HuH-7 (cell line): ENCODE measurements around the gene CXXC4.

Experiments used
- DNase-seq: peaks from one replicate; pipeline ENCODE4 v3.0.0; 2011; ENCODE audit warnings: low spot score

The CXXC4 gene

DNA sequence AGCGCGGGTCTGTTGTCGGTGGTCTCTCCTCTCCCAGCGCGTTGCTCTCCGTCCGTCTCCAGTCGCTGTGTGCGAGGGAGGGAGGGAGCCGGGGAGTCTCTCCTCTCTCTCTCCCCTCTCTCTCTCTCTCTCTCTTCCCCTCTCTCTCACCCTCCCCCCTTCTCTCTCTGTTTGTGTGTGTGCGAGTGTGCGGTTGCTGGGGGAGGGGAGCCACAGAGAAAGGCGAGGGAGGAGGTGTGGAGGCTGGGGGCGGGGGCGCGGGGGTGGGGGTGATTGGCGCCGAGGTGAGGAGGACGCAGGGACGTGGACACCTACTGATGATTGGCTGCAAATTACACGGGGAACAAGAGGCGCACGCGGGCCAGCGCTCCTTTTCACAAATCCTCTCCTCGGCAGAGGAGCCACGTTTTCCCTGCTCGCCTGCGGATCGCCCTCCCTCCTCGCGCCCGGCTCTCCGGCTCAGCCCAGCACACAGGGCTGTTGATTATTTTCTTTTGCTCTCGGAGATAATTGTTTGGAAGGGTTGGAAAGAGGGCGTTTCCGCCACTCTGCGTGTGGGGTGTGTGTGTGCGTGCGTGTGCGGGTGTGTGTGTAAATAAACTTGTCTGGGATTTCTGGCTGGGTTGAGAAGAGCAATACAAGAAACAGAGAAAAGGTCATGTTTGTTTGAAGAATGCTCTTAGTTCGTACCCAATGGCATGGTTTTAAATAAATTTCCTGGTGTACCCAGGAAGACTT is at the start of gene CXXC4:
TSS of gene CXXC4 (minus strand) at position 73 of the 738 bp plus-strand sequence. CDS start 3,092 bp downstream, outside the sequence.
- DNase-seq, result peak; percentile 47

DNA sequence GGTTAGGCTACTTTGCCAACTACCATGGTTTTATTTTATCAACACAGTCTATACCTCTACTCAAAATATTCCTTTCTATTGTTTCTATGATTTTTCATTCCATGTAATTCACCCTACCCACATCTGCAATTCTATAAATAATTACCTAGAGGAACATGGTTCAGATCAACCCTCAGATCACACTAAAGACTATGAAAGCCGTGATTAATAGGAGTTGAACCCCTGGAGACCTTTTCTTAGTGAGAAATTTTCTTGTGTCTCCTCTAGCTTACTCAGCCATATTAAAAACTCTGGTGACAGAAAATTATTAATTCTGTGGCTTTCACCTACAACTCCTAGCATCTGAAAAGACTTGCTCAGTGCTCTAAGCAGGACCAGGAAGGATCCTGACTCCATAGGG is 38.5 kb upstream of the CXXC4 start:
- no peak for DNase-seq

DNA sequence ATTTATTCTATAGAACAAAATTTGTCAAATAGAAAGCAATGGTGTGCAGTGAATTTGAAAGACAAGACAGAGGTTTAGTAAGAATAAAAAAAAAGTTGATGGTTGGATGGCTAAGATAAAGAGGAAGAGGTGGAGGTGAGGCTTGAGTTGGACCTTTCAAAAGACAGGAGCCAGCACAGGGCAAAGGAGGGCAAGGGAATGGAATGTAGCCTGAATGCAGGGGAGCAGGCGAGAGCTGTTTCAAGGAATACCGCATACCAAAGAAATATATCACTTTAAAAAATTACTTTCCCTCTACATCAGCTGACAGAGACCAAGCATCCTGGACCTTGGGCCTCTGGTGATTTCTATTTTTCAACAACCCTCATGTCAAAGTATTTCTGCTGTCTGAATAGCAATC is 38.0 kb upstream of the CXXC4 start:
- DNase-seq, result no peak

DNA sequence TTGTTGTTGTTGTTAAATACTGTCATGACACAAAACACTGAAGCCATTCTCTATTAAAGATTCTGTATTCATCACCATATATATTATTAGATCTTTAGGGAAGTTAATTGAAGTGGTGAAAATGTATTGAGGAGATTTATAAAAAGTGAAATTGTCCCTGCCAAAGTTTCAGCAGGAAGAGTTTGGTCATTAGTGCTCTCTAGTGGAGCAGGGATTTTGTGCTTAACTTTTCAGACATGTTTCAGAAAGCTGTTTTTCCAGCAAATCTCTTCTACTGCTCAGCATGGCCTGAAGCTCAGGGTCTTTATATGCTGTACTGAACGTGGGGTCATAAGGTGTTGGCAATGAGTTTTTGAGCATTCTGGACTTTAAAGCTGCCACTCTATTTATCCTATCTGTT is 36.7 kb upstream of the CXXC4 start:
- no peak for DNase-seq

DNA sequence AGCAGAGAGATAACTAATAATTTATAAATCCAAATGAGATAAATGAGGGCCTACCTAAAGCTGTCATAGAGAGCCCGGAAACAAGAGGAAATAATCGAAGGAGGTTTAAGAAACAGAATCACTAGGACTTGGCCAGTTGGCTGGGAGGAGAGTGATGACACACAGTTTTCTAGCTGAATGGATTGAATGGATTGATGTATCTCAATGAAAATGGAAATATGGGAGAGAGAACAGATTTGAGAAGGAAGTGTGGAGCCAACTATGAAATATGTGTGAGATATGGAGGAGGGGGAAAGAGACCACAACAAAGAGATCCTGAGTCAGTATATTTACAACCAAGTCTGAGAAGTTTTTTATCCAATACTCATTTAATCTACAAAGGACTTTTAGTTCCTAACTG is 35.7 kb upstream of the CXXC4 start:
- DNase-seq, result no peak

DNA sequence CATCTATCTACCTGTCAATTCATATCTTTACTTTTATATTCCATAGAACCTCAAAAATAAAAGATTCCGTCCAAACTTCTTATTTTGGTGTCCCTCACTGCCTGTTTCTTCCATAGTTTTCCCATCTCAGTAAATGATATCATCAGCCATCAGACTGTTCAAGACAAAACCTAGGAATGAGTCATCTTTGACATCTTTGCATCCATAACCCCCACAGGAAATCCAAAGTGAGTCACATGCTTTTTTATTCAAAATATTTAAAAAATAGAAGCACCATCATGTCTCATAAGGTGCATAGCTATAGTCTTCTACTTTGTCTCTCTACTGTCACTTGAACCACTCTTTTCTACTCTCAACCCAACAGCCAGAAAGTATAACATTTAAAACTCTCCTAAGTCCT is 29.9 kb upstream of the CXXC4 start:
- no peak for DNase-seq

DNA sequence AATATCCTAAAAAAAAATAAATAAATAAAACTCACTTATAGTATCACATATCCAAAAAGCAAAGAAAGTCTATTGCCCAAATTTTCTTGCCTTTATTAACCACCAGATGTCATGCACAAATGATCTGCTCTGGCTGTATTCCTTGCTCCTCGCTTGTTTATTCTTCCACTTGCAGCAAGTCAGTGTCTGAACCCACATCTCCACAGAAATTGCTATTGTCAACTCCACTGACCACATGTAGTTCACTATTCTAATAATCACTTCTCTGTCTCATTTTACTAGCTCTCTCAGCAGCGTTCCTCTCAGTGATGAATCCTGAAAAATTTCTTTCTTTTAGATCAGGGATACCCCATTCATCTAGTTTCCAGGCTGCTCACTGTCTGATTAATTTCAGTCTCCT is 29.3 kb upstream of the CXXC4 start:
- DNase-seq, result no peak

DNA sequence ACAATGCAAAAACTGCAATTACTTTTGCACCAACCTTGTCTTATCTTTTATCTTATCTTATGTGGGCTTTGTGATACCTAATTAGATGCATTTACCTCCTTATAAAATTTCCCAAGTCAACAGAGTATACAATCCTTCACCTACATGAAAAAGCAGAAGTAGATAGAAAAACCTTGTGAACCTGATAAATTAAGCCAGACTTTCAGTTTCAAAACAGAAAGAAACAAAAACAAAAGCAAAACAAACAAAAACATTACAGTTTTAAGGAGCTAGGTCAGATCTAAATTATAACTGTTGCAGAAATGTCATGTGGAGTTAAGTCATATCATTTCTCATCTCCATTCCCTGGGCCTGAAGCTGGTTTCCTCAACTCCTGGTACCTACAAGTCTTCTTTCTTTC is 24.9 kb upstream of the CXXC4 start:
- no peak for DNase-seq

DNA sequence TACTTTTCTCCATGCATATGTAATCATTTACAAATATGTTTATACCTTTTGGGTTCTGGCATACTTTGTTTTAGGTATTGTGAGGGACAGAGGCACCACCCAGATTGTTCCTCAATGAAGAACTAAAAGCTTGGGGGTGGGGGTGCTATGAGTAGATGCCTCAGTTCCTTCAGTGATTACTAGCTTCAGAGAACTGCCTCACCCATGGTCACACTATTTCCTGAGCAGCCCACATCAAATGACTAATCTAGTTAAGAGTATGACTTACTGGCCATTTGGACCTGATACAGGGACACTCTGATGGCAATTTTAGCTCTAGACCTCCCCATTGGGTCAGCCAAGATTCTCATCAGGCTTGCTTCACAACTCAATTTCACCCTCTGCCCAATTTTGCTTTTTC is 22.2 kb upstream of the CXXC4 start:
- no peak for DNase-seq

DNA sequence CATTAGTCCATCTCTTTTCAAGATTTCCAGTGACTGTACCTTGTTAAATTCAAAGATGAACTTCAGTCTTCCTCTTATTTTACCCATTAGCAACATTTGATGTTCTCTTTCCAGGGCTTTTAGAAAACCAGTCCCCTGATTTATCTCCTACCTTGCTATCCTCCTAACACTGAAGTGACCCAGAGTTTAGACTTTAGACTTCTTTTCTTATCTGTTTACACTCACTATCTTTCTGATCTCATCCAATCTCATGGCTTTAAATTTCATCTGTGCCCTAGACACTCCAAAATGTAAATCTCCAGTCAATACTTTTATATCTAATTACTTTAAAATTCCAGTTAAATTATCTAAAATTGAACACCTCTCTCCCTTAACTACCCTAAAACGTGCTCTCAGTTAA is 13.5 kb upstream of the CXXC4 start:
- DNase-seq, result no peak

DNA sequence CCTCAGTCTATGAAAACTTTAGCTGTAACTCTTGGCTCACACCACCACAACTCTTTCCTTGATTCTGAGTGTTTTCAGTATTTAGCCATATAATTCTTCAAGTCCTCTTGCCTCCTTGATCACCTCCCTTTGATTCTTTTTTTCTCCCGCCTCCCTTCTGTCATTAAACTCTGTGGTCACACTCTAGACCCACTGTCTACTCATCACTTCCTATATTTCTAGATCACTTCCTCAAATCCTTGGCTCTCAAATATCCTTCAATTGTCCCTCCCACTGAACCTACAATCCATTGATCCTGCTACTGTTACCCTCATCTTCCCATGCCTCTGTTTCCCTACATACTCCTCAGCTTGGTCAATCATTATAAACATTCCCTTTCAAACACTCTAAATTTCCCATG is 12.4 kb upstream of the CXXC4 start:
- DNase-seq, result no peak

DNA sequence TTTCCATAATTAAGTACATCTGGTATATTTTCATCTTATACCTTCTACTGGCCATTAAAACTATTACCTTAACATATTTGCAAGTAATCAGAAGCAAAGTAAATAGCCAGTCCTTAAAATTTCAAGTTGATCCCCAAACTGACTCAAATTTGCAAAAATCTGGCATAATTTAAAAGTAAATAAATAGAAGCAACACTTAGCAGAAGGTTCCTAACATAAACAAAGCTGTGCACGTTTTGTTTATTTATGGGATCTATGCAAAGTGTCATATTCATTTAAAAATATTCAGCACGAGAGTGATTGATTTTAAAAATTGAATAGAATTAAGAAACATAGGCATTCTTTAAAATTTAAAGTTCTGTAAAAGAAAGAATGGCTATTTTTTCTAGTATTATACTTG is 9.8 kb upstream of the CXXC4 start:
- DNase-seq, result no peak

DNA sequence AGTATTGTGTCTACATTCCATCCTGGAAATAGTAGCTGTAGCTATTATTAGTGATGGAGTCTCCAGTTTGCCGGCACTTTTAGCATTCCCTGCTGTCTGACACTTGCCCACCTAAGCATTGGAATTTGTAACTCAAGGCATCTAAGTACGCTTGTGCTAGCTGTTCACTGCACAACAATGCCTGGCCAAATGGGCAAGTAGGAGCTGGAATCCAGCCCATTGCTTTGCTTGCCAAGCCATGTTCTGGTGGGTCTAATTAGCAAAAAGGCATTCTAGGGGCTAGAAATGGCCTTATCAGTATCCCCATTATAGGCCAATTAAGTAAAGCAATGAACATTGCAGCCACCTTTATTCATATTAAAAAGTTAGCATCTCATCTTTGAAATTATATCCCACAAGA is 7.8 kb upstream of the CXXC4 start:
- no peak for DNase-seq

DNA sequence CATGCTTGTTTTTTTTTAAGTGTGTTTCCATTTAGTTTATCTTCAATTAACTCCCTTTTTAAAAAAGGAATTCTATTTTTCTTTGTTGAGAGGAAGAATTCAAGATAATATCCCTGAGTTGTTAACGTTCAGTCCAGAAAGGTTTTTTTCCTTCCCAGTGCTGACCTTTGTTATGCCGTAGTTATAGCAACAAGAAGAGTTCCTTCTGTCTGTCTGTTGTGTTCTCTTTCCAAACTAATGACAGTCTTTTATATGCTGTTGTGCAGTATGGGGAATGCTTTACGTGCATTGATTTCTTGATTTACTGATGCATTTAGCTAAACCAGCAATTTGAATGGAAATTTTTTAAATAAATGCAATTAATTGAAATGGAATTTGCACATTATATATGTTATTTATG is 6.6 kb upstream of the CXXC4 start:
- DNase-seq, result no peak

DNA sequence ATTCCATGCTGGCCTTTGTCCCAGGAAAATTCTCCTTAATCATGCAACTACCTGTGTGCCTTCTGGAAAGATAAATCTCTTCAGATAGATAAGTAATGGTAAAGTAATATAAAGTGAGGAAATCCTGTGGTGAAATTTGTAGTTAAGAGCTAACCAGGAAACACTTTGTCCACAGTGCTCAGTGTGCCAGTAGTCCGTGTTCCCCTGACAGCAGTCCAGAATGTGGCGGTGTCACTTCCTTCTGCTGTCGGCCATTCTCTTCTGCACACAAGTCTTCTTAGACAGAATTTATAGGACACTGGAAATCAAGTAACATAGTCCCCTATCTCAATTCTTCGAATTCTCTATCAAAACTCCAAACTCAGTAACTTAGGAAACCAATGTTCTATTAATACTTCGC is 5.7 kb upstream of the CXXC4 start:
- DNase-seq, result no peak

DNA sequence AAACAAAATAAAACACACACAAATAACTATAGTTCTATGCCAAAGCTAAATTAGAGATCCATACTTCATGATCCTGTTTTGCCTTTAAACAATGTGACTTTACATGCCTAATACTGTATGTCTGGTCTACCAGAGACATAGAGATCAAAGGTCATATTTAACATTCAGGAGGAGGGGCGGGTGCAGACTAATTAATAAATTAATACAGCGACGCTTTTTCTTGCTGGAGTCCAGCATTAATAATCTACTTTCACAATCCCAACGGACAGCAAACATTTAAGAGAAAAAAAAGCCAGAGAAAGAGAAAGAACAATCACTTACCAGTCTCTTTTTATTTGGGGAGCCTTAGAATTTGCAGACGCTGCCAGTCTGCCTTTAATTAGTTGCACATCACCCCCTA is 509 bp downstream of the CXXC4 start:
- no peak for DNase-seq

DNA sequence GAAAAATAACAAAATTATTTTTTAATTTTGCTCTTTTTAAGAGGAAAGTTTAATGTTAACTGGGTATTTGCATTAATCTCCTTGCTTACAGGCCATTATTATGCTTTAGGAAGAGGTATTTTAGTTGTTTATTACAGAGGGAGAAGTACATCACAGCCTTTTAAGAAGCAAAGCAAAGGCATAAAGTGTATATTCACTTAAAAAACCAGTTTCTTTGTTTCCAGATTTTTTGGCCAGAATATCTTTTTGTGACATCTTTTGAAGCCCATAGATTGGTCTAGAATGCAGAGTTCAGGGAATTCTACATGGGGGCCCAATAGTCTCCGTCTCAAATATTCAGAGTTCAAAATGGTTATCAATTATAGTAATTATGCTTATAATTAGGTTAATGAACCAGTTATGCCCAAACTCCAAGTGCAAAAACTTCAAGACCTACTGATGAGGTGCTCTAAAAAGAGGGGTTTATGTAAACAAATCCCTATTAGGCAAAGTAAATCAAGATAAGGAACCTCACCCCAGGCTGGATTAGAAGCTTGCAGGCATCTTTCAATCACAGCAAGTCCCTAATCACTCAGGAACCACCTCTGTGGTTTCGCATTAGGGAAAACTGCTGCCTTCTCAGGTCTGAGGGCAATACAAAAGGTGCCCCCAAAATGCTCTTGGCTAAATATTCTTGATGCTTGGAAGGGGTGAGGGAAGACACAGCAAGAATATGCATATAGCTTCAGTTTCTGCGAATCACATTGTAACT is 1.4 kb downstream of the CXXC4 start:
- no peak for DNase-seq

DNA sequence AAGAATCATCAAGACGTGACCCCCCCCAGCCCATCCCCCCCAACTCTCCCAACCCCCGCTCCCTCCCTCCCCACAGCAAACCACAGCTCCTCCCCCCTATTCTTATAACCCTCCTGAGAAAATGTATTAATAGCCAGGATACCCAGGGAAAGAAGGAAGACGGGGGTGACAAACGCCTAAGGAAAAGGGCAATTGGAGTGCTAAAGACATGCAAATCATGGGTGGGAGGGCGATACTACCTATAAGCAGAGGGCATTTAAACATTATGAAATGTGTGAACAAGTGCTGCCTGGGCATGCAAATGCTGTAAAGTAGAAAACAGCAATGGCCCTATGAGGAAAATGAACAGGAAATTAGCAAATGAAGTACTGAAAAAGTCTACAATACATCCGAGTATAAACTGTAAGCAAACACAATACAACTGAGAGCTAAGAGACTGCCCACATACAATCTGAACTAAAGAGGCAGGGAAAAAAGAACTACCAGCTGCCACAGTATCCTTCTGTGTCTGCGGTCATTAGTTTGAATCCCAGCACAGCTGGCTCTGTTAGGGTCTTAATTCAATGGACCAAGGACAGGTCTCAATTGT is 2.4 kb downstream of the CXXC4 start:
- no peak for DNase-seq

DNA sequence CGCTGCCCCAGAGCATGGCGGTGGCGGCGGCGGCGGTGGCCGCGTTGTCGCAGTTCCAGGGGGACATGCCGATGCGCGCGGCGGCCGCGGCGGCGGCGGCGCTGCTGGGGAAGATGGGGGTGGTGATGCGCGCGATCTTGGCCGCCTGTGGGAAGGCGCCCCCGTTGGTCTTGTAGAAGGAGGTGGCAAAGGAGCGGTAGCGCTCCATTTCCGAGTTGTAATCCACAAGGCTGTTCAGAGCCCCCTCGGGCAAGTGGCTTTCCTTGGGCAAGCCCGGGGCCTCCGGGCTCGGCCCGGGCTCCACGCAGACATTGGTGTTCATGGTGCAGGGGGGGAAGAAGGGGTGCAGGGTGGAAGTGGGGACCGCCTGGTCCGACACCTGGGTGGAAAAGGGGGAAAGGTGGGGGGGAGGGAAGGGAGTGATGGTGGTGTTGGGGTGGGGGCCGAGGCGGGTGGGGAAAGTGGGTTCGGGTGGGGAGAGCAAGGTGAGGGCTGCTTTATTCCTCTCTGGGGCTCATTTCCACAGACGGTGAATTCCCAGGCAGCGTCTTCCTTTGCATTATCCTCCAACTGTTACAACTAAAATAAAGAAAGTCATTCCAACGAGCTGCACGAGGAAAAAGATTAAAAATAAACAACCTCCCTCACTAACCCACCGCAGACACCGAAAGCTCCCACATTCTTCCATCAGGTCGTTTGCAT is 3.1 kb downstream of the CXXC4 start:
- DNase-seq, result no peak

DNA sequence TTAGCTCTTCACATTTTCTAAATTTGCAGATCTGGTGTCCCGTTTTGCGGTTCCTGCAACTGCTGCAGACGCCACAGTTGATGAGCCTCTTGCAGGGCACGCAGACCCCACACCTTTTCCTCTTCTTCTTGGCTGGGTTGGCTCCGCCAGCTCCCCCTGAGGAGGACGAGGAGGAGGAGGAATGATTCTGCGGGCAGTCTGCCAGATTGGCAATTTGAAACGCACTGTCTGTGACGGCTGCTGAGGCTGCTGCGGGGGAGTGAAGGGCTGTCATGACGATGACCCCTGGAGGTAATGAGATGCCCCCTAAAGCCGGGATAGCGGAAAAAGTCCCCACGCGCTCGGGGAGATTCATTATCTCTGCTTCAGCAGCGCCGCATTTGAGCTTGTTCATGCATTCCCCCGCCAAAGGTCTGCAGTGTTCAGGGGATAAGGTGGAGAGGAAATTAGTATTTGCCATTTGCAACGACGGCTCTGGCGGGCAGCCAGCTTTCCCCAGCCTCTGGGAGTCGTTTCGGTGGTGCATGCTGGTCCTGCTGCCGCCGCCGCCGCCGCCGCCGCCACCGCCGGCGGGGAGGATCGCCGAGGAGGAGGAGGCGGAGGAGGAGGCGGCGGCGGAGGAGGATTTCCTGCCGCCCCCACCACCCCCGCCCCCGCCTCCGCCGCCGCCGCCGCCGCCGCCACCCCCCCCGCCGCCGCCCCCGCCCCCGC is 3.8 kb downstream of the CXXC4 start:
- peak; percentile 46 for DNase-seq

DNA sequence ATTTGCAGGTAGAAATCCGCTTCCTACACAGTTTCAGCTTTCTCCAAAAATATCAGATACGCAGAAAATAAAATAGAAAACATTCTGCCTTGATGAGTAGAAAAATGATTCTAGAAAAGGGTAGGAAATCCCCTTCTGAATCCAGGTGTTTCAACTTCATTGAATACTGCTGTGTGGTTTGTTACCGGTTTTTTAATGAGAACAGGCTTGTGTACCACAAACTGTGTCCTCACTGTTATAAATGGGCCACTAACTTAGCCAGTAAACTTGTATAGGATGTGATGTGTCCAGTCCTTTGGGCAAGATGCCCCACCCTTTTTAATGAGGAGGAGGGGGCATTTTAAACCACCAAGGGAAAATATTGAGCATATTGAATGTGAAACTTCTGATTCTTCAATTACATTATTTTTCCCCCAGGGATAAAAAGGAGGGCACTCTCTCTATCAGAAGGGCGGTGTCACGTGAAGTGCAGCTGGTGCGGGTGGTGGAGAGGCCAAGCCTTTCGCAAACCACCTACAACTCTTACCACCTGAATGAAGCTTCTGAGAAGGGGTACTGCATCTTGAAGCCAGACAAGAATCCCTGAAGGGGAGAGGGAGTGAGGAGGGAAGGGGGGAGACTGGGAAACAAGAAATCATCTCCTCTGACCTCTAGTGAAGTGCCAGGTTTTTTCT is 4.5 kb downstream of the CXXC4 start:
- DNase-seq, result no peak

DNA sequence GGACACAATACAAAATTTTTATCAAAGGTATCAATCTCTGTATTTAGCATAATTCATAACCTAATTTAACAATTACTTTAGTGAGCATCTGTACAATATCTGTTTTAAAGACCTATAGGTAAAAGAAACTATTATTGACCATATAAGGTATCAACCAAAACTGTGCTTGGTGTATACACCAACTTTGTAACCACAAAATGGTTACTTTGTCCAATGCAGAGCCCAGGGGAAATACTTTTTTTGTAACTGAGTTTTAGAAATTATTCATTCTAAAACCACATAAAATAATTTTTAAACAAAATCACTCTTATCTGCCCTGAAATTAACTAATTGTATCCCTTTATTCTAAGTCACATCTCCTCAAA is 5.0 kb downstream of the CXXC4 start:
- no peak for DNase-seq
